Testis (tissue), 2 donors: ENCODE results near the gene ADAMTS12.

Experiments
- CTCF ChIP-seq, 3 experiments: fragments of 450-650 bp in 2 of 3; fragments of 200-600 bp in 1 of 3; sonication (generic) in 1 of 3; IDR thresholded peaks; one replicate each; pipeline ENCODE4 v1.5.1; 2016 to 2019; ENCODE audit warnings: antibody characterized with exemption in 3 of 3, mild to moderate bottlenecking in 2 of 3, moderate library complexity in 1 of 3
- POLR2A ChIP-seq: fragments of 450-650 bp; IDR thresholded peaks from one replicate; pipeline ENCODE4 v1.6.1; 2017; ENCODE audit warnings: antibody characterized with exemption, mild to moderate bottlenecking, moderate library complexity

- no peak for TF ChIP-seq CTCF (IDR thresholded peaks at IDR 0.05)
- TF ChIP-seq POLR2A, result no peak
These were observed 203.3 kb downstream of the ADAMTS12 start for GRCh38 chr5:33688526-33688925.
